Measurements from ENCODE around the gene RHOB.
A peak's percentile ranks its signal among the peaks of the same experiment; 100 is the strongest.
"Not testable (repeated sequence)": the region's sequence is repeated elsewhere in the genome, so short reads cannot be mapped to it uniquely, and the experiment has no call there.

The RHOB gene

GRCh38 chr2:20433946-20434553 is 12.8 kb upstream of the RHOB start:
- H3K4me3 ChIP-seq, result no peak overlapping the region
- H3K27ac ChIP-seq, result no peak overlapping the region

- H3K4me3 ChIP-seq, result no peak overlapping the region
- H3K27ac ChIP-seq, result no peak overlapping the region
These were observed 12.1 kb upstream of the RHOB start for GRCh38 chr2:20434588-20435294.

DNA sequence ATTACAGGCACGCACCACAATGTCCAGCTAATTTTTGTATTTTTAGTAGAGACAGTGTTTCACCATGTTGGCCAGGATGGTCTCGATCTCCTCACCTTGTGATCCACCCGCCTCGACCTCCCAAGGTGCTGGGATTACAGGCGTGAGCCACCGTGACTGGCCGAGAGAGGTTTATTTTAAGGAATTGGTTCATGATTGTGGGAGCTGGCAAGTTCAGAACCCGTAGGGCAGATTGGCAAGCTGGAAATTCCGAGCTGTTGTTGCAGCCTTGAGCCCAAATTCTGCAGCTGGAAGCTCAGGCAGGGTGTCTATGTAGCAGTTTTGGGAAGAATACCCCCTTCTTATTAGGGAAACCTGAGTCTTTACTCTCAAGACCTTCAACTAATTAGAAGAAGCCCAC is 11.4 kb upstream of the RHOB start:
- H3K27ac ChIP-seq, H3K4me3 ChIP-seq: not testable (repeated sequence)

GRCh38 chr2:20436716-20437470 is 10.0 kb upstream of the RHOB start:
- Histone ChIP-seq H3K4me3 (no peak overlapping the region), H3K27ac (no peak overlapping the region)

DNA sequence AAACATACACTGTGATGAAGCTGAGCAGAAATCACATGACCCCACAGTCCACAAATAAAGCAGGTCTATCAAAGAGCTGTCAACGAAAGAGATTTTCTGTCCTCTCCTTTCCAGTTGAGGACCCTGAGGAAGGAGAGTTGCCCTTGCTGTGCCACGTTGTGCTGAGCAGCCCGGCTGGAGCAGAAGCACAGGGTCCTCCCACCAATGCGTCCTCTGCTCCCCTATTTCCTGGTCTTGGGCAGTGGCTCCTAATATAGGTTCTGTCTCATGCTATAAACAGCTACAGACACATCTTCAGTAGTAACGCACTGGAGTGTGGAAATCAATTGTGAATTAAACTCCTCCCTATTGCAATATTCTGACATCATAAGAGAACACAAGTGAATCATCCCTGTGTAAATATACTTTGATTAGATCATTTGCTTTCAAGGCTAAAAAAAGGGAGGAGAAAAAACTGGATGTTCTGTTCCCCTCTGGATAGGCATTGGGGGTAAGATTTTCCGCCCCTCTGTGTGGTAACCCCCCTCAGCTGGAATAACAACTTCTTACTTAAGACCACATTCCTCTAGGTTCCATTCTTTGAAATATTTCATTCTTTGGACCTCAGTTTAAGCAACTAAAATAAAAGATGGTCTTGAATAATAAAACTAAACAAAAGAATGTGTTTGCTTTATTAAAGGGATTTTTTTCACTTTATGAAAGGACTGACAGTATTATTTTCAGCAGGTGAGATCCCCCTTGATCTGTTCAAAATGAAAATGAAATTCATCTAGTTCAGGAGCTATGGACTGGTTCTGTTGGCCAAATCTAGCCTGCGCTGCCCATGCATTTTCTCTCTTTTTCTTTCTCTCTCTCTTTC is 8.3 kb upstream of the RHOB start:
- no peak overlapping the region for H3K4me3 ChIP-seq
- peak overlapping the region in 15 of 21 experiments; percentile 1 to 68 (median 45) for H3K27ac ChIP-seq

- peak overlapping the region in 14 of 21 experiments; percentile 3 to 66 (median 44) for H3K27ac ChIP-seq
These were observed 7.7 kb upstream of the RHOB start for GRCh38 chr2:20439193-20439475.

DNA sequence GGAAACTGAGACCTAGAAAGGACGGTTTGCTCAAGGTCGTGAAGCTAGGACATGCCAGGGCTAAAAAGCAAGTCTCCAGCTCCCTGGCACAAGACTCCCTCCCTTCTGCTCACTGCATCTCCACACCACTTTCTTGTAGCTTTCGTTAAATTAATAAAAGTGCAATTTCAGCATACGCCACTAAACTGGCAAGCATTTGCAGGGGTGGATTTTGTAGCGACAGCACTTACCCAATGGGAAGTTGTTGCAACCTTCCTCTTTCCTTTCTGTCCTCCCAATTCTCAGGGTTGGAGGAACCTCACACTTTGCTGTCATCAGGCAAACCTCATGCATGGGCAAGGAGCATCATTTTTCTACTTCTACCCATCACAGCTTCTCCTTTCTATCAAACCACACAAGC is 7.4 kb upstream of the RHOB start:
- H3K4me3 ChIP-seq, result no peak overlapping the region
- peak overlapping the region in 11 of 21 experiments; percentile 16 to 66 (median 52) for H3K27ac ChIP-seq

More at GRCh38 chr2:20439193-20439475, 7.7 kb upstream of the RHOB start:
- no peak overlapping the region for H3K4me3 ChIP-seq

DNA sequence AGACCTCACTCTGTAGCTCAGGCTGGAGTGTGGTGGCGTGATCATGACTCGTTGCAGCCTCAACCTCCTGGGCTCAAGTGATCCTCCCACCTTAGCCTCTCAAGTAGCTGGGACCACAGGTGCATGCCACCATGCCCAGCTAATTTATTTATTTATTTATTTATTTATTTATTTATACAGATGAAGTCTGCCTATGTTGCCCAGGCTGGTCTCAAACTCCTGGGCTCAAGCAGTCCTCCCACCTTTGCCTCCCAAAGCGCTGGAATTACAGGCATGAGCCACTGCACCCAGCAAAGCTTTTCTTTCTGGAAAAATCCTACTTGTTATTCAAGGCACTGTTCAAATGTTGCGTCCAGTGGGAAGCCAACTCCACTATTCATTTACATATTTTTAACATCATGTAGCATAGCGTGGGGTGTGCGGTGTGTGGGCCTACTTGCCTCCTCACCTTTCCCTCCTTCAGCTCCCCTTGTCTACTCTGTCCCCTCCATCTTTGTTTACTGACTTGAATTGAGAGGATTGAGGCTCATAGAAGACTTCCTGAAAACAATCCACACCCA is 6.8 kb upstream of the RHOB start:
- no peak overlapping the region for H3K4me3 ChIP-seq
- peak overlapping the region in 3 of 21 experiments; percentile 17 to 29 (median 24) for H3K27ac ChIP-seq

GRCh38 chr2:20443276-20443920 is 3.5 kb upstream of the RHOB start:
- H3K27ac ChIP-seq, result peak overlapping the region in 12 of 21 experiments; percentile 2 to 75 (median 60)
- H3K4me3 ChIP-seq, result no peak overlapping the region

- Histone ChIP-seq H3K4me3 (no peak overlapping the region), H3K27ac (peak overlapping the region in 12 of 21 experiments; percentile 2 to 75 (median 60))
These were observed 2.5 kb upstream of the RHOB start for GRCh38 chr2:20444101-20444992.

- Histone ChIP-seq H3K27ac (peak overlapping the region in 8 of 21 experiments; percentile 2 to 75 (median 48)), H3K4me3 (no peak overlapping the region)
These were observed 1.6 kb upstream of the RHOB start for GRCh38 chr2:20444993-20445910.

GRCh38 chr2:20446255-20446916 is 488 bp upstream of the RHOB start:
- peak overlapping the region; percentile 58 to 94 (median 66) for H3K4me3 ChIP-seq
- H3K27ac ChIP-seq, result peak overlapping the region; percentile 47 to 100 (median 97)

GRCh38 chr2:20447437-20448245 is 767 bp downstream of the RHOB start:
- Histone ChIP-seq H3K27ac (peak overlapping the region; percentile 84 to 100 (median 97)), H3K4me3 (peak overlapping the region; percentile 58 to 94 (median 66))

- H3K4me3 ChIP-seq, result peak overlapping the region; percentile 58 to 94 (median 66)
- H3K27ac ChIP-seq, result peak overlapping the region; percentile 14 to 100 (median 97)
These were observed 1.5 kb downstream of the RHOB start for GRCh38 chr2:20448246-20448976.

DNA sequence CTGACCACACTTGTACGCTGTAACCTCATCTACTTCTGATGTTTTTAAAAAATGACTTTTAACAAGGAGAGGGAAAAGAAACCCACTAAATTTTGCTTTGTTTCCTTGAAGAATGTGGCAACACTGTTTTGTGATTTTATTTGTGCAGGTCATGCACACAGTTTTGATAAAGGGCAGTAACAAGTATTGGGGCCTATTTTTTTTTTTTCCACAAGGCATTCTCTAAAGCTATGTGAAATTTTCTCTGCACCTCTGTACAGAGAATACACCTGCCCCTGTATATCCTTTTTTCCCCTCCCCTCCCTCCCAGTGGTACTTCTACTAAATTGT is 2.1 kb downstream of the RHOB start:
- Histone ChIP-seq H3K4me3 (peak overlapping the region; percentile 58 to 94 (median 66)), H3K27ac (peak overlapping the region in 18 of 21 experiments; percentile 51 to 100 (median 98))

All from skin epidermis (tissue), 12 donors.